GM06990 (cell line): ENCODE measurements around the gene FGFRL1.

Experiments used
- DNase-seq: peaks from one replicate; pipeline ENCODE4 v3.0.0-alpha.2; 2011; ENCODE audit not compliant: insufficient read length; ENCODE audit errors: extremely low read depth
- H3K27me3 ChIP-seq: replicated peaks from 2 replicates; pipeline ENCODE4 v1.6.0; 2011; ENCODE audit warnings: low read length; ENCODE audit not compliant: control insufficient read depth, insufficient read depth
- H3K36me3 ChIP-seq: 2 replicates; pipeline ENCODE4 v1.5.1; 2011; ENCODE audit warnings: low read length; ENCODE audit not compliant: control insufficient read depth, insufficient read depth
- H3K4me3 ChIP-seq: replicated peaks from 2 replicates; pipeline ENCODE4 v1.5.1; 2011; ENCODE audit warnings: low read depth, mild to moderate bottlenecking, control low read depth, low read length
- TF ChIP-seq, protein P1 (sequence below): IDR thresholded peaks from 2 replicates; pipeline ENCODE4 v1.5.1; 2011; ENCODE audit warnings: low read length, control low read depth, mild to moderate bottlenecking, inconsistent platforms; ENCODE audit not compliant: insufficient read depth, poor library complexity, severe bottlenecking

The FGFRL1 gene

DNA sequence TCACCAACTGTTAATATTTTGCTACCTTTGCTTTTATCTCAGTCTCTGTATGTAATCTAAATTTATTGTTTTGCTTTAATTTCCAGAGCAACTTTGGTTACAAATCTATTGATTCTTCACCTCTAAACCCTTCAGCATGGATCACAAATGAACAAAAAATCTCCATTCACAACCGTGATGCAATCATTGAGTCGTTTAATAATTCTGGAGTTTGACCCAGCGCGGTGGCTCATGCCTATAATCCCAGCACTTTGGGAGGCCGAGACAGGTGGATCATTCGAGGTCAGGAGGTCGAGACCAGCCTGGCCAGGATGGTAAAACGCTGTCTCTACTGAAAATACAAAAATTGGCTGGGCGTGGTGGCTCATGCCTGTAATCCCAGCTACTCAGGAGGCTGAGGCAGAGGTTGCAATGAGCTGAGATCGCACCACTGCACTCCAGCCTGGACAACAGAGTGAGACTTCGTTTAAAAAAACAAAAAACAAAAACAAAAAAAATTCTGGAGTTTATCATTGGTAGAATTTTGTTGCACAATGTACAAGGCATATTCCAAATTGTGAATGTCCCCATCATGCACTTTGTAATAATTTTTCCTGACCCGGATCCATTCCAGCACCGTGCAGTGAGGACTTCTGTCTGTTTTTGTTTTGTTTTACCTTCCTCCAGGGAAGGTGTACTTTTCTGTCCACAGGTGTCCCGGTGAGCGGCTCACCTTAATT, 26.9 kb upstream of the FGFRL1 start:
- H3K4me3 ChIP-seq = no peak overlapping the region
- no peaks in the 10 kb centered on the region for H3K27me3 ChIP-seq
- no peak for DNase-seq
- H3K36me3 ChIP-seq = no peaks in the 10 kb centered on the region
- TF ChIP-seq, protein P1, sequence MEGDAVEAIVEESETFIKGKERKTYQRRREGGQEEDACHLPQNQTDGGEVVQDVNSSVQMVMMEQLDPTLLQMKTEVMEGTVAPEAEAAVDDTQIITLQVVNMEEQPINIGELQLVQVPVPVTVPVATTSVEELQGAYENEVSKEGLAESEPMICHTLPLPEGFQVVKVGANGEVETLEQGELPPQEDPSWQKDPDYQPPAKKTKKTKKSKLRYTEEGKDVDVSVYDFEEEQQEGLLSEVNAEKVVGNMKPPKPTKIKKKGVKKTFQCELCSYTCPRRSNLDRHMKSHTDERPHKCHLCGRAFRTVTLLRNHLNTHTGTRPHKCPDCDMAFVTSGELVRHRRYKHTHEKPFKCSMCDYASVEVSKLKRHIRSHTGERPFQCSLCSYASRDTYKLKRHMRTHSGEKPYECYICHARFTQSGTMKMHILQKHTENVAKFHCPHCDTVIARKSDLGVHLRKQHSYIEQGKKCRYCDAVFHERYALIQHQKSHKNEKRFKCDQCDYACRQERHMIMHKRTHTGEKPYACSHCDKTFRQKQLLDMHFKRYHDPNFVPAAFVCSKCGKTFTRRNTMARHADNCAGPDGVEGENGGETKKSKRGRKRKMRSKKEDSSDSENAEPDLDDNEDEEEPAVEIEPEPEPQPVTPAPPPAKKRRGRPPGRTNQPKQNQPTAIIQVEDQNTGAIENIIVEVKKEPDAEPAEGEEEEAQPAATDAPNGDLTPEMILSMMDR = no peak

DNA sequence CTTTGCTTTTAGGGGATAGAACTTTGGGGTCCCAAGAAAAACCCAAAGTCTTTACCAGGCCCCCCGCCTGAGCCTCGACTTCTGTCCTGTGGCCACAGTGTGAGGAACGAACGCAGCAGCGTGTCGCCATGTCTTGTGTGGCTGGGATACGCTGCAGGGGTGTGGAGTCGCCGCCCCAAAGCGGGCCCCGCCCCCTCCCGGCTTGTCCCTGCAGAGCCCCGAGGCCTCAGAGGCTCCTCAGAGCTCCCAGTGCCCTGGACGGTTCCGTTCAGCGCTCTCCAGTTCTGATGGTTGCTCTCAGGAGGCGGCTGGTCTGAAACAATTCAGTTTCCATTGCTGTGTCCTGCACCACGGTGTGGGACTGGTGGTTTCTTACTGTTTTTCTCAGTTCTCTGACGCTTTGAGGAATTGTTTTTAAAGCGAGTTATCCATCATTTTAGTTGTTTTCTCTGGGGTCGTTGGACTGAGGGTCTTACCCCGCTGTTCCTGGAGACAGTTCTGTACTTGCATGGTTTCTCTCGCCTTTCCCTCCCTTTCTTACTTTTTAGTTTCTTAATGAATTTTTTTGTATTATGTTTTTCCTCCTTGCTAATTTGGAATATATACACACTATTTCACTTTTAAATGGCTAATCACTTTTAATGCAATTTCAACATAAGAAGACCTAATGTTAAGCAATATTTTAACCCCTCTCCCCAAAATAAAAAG, 26.1 kb upstream of the FGFRL1 start:
- peak; percentile 72 for DNase-seq
- TF ChIP-seq, protein P1 = no peak
- Histone ChIP-seq H3K36me3 (no peaks in the 10 kb centered on the region), H3K4me3 (no peak overlapping the region), H3K27me3 (no peaks in the 10 kb centered on the region)

DNA sequence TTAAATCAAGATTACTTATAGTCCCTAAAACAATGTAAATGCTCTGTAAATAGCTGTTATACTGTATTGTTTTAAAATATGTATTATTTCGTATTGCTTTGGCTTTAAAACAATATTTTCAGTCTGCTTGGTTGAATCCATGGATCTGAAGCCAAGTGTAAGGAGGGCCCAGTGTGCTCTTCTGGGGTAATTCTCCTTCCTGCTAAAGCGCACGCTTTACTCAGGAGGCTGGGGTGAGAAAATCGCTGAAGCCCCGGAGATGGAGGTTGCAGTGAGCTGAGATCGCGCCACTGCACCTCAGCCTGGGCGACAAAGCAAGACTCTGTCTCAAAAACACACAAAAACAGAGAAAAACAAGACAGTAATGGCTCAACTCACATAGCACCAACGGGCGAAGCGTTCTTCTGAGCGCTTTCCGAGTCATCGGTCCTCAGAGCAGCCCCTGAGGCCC, 25.0 kb upstream of the FGFRL1 start:
- no peaks in the 10 kb centered on the region for H3K27me3 ChIP-seq
- no peaks in the 10 kb centered on the region; the same call in 1 of the 2 replicates for H3K36me3 ChIP-seq
- H3K4me3 ChIP-seq = peak overlapping the region; percentile 56
- TF ChIP-seq, protein P1 = no peak
- no peak for DNase-seq

DNA sequence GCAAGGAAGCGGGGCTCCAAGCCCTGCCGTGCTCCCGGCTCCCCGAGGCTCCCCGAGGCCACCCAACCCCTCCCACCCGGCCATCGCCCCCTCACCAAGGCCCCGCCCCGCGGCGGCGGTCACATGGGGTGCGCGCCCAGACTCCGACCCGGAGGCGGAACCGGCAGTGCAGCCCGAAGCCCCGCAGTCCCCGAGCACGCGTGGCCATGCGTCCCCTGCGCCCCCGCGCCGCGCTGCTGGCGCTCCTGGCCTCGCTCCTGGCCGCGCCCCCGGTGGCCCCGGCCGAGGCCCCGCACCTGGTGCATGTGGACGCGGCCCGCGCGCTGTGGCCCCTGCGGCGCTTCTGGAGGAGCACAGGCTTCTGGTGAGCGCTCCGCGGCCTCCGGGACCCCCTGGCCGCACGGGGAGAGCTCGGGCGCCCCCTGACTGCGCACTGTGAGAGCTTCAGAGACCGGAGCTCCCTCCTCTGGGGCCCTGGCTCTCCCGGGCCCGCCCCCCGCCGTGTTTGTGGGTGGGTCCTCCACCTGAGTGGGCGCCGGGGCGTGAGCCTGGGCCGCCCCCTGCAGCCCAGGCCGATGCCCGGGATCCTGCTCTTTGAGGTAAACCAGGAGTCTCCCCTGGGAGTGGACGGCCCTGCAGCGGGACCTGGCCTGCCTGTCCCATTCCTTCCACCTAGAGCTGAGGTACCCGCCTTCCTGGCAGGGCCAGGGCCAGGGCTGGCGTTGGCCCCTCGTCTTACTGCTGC, 24.4 kb upstream of the FGFRL1 start, which contains the start of gene IDUA:
Gene IDUA, plus strand, starts transcription at position 166 of the 745 bp plus-strand sequence. Its CDS starts 41 bp downstream, at position 207.
- TF ChIP-seq, protein P1 = peak; percentile 79
- Histone ChIP-seq H3K36me3 (no peaks in the 10 kb centered on the region; the same call in none of the 2 replicates), H3K4me3 (peak within 1 kb of the TSS; percentile 56), H3K27me3 (no peaks in the 10 kb centered on the region)
- peak; percentile 87 for DNase-seq

DNA sequence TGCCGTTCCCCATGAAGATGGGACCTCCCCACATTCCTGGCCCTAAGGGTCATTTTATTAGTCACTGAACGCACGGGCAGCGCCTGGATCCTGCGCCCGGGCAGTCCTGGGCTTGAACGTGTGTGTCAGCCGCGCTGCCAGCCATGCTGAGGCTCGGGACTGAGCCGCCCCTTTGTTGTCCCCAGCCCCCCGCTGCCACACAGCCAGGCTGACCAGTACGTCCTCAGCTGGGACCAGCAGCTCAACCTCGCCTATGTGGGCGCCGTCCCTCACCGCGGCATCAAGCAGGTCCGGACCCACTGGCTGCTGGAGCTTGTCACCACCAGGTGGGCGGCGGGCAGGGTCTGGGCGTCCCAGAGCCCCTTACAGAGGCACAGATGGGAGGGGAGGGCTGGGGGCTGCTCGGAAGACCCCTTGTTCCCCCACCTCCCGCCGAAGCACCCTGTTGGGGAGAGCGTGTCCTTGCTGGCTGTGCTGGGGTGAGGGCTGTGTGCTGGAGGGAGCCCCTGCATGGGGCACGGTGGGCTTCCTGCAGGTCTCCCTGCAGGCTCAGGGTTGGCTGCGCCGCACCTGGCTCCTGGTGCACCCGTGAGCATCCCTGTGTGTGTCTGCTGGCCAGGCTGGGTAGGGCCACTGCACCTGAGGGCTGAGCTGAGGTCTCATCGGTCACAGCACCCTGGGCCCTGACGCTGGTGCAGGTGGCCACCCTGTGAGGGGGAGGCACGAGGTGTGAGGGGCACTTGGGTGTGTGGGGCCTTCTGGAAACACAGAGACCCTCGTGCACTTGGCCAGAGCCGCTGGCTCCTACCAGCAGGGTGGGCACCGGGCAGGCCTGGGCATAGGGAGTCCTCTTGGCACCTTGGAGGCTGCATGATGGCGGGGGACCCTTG, 23.6 kb upstream of the FGFRL1 start:
- H3K4me3 ChIP-seq = peak overlapping the region; percentile 56
- no peak for DNase-seq
- H3K36me3 ChIP-seq = no peaks in the 10 kb centered on the region; the same call in none of the 2 replicates
- TF ChIP-seq, protein P1 = no peak
- no peaks in the 10 kb centered on the region for H3K27me3 ChIP-seq
